ENCODE data around the gene XYLT2.

DNA sequence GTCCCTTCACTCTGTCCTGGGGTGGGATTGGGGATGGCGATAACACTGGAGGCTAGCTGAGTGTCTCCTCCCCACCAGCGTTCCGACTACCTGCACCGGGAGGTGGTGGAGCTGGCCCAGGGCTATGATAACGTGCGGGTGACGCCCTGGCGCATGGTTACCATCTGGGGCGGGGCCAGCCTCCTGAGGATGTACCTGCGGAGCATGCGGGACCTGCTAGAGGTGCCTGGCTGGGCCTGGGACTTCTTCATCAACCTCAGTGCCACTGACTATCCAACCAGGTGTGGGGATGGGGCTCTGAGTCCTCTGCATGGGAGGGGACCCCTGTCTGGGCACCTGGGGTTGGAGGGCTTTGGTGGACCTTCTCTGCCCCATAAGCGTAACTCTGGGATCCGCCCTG lies 8.8 kb downstream of the XYLT2 start:
- TF ChIP-seq POLR2A (IDR thresholded peaks at IDR 0.05), result no peak
- TF ChIP-seq, protein P1, sequence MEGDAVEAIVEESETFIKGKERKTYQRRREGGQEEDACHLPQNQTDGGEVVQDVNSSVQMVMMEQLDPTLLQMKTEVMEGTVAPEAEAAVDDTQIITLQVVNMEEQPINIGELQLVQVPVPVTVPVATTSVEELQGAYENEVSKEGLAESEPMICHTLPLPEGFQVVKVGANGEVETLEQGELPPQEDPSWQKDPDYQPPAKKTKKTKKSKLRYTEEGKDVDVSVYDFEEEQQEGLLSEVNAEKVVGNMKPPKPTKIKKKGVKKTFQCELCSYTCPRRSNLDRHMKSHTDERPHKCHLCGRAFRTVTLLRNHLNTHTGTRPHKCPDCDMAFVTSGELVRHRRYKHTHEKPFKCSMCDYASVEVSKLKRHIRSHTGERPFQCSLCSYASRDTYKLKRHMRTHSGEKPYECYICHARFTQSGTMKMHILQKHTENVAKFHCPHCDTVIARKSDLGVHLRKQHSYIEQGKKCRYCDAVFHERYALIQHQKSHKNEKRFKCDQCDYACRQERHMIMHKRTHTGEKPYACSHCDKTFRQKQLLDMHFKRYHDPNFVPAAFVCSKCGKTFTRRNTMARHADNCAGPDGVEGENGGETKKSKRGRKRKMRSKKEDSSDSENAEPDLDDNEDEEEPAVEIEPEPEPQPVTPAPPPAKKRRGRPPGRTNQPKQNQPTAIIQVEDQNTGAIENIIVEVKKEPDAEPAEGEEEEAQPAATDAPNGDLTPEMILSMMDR (IDR thresholded peaks at IDR 0.05), result no peak

All from testis (tissue), 2 donors.